Keratinocyte (primary cell): Measurements from ENCODE around the gene DTWD2. TPM values are rescaled to one million over a fixed set of nuclear protein-coding genes. Genes with fewer than 3 reads are reported as not detected.

Experiments used
- DNase-seq: peaks from one replicate; pipeline ENCODE4 v3.0.0-alpha.2; 2011; ENCODE audit warnings: low read depth, missing footprints, low spot score
- FAIRE-seq: peaks from 2 replicates; lab custom pipeline; 2011; peaks lifted over from hg19 to GRCh38; lab: Jason Lieb, UNC
- H2AFZ ChIP-seq: 2 replicates; pipeline ENCODE4 v1.6.0; 2012; ENCODE audit warnings: low read length, control low read depth, inconsistent platforms; ENCODE audit not compliant: control insufficient read depth
- H3K27ac ChIP-seq: 2 replicates; pipeline ENCODE4 v1.5.1; 2011; ENCODE audit warnings: low read length; ENCODE audit not compliant: control insufficient read depth, insufficient read depth
- H3K27me3 ChIP-seq: 3 replicates; pipeline ENCODE4 v1.6.0; 2011; ENCODE audit warnings: low read length; ENCODE audit not compliant: control insufficient read depth, insufficient read depth; ENCODE audit errors: extremely low read depth
- H3K36me3 ChIP-seq, 2 experiments: 2 replicates in 1 of 2; 3 replicates in 1 of 2; pipeline ENCODE4 v1.5.1; 2011; ENCODE audit warnings: low read length in 2 of 2, mild to moderate bottlenecking in 1 of 2; ENCODE audit not compliant: control insufficient read depth in 2 of 2, insufficient read depth in 2 of 2; ENCODE audit errors: extremely low read depth in 1 of 2
- H3K4me1 ChIP-seq: 3 replicates; pipeline ENCODE4 v1.5.1; 2011; ENCODE audit warnings: low read length; ENCODE audit not compliant: control insufficient read depth, insufficient read depth; ENCODE audit errors: extremely low read depth
- H3K4me2 ChIP-seq: 3 replicates; pipeline ENCODE4 v1.6.0; 2011; ENCODE audit warnings: low read depth, low read length; ENCODE audit not compliant: control insufficient read depth, insufficient read depth; ENCODE audit errors: extremely low read depth
- H3K4me3 ChIP-seq, 3 experiments: fragments of 200-600 bp in 1 of 3; sonication (generic) in 1 of 3; 2 replicates in 2 of 3; 3 replicates in 1 of 3; pipeline ENCODE4 v1.5.1; 2011 to 2016; ENCODE audit warnings: low read length in 3 of 3, mild to moderate bottlenecking in 3 of 3, control low read depth in 2 of 3, inconsistent platforms in 1 of 3, low read depth in 1 of 3, mixed read lengths in 1 of 3, mixed run types in 1 of 3, moderate library complexity in 1 of 3; ENCODE audit not compliant: control insufficient read depth in 2 of 3, insufficient read depth in 2 of 3; ENCODE audit errors: extremely low read depth in 1 of 3
- H3K79me2 ChIP-seq: 2 replicates; pipeline ENCODE4 v1.6.0; 2012; ENCODE audit warnings: low read length; ENCODE audit not compliant: control insufficient read depth, insufficient read depth
- H3K9ac ChIP-seq: 3 replicates; pipeline ENCODE4 v1.6.0; 2011; ENCODE audit warnings: low read length; ENCODE audit not compliant: control insufficient read depth, insufficient read depth; ENCODE audit errors: extremely low read depth
- H3K9me1 ChIP-seq: 3 replicates; pipeline ENCODE4 v1.6.0; 2011; ENCODE audit warnings: low read length; ENCODE audit not compliant: control insufficient read depth, insufficient read depth; ENCODE audit errors: extremely low read depth
- H3K9me3 ChIP-seq: 2 replicates; pipeline ENCODE4 v1.5.1; 2012; ENCODE audit warnings: low read depth, low read length; ENCODE audit not compliant: control insufficient read depth
- H4K20me1 ChIP-seq: 3 replicates; pipeline ENCODE4 v1.6.0; 2011; ENCODE audit warnings: low read length; ENCODE audit not compliant: control insufficient read depth, insufficient read depth; ENCODE audit errors: extremely low read depth
- CTCF ChIP-seq, 3 experiments: IDR thresholded peaks in 1 of 3; conservative IDR thresholded peaks in 1 of 3; optimal IDR thresholded peaks in 1 of 3; 2 replicates in 2 of 3; 3 replicates in 1 of 3; pipeline versions ENCODE3 to v1.5.1; 2011; ENCODE audit warnings: low read length in 3 of 3, mild to moderate bottlenecking in 3 of 3, moderate library complexity in 2 of 3, control low read depth in 1 of 3, inconsistent platforms in 1 of 3; ENCODE audit not compliant: insufficient read depth in 2 of 3; ENCODE audit errors: extremely low read depth in 1 of 3
- EZH2 ChIP-seq: IDR thresholded peaks from one replicate; pipeline ENCODE4 v1.6.1; 2012; ENCODE audit warnings: inconsistent platforms, mild to moderate bottlenecking, low read length, moderate library complexity
- dilution Hi-C: fragments of 300-500 bp; cut with MboI; formaldehyde crosslinking; loops from one replicate; pipeline ENCODE4 v1.7.0; 2020; ENCODE audit warnings: low sequenced_read_pairs; ENCODE audit not compliant: extremely low pct_ligation_motif_present
- polyA plus RNA-seq, 5 experiments: library from polyadenylated mRNA; depleted of rRNA in 3 of 5; stranded (reverse) in 3 of 5; stranded (forward) in 1 of 5; unstranded in 1 of 5; fragments of >200 nt; gene quantifications; 1 replicate in 1 of 5; 2 replicates in 3 of 5; 3 replicates in 1 of 5; pipeline versions ENCODE4 v1.2.1 to v1.2.3, GENCODE V29; 2011 to 2012; ENCODE audit warnings: missing spikeins in 2 of 5, low read depth in 1 of 5, low replicate concordance in 1 of 5

DTWD2 gene
- polyA plus RNA-seq, 1 donor (not counting 4 experiments of a cell fraction or from before 2014, with no cell fraction given): 2.9 TPM

- dilution Hi-C loops: no loop called here
- Histone ChIP-seq H3K36me3 (no peaks in the 10 kb centered on the region), H3K9me1 (no peaks in the 10 kb centered on the region), H3K9ac (no peak overlapping the region), H2AFZ (no peak overlapping the region), H3K4me2 (no peak overlapping the region), H3K4me1 (no peaks in the 10 kb centered on the region), H4K20me1 (no peaks in the 10 kb centered on the region), H3K79me2 (no peaks in the 10 kb centered on the region), H3K27ac (no peak overlapping the region), H3K9me3 (no peaks in the 10 kb centered on the region), H3K4me3 (no peak overlapping the region), H3K27me3 (no peaks in the 10 kb centered on the region)
- DNase-seq (no peak), FAIRE-seq (no peak)
- TF ChIP-seq EZH2 (no peak), CTCF (optimal IDR thresholded peaks at IDR 0.05 in 1 of 3, IDR thresholded peaks at IDR 0.05 in 1 of 3, conservative IDR thresholded peaks at IDR 0.05 in 1 of 3; ENCODE audit: extremely low read depth in 1 of 3, insufficient read depth in 2 of 3, low read length in 3 of 3) (no peak)
Observed at GRCh38 chr5:118875131-118875530, 113.2 kb downstream of the DTWD2 start.

- Histone ChIP-seq H3K9ac (no peak overlapping the region), H3K27me3 (no peaks in the 10 kb centered on the region), H4K20me1 (no peaks in the 10 kb centered on the region), H3K9me3 (no peaks in the 10 kb centered on the region), H3K36me3 (no peaks in the 10 kb centered on the region), H3K27ac (no peak overlapping the region), H3K4me1 (no peaks in the 10 kb centered on the region), H2AFZ (no peak overlapping the region), H3K79me2 (no peaks in the 10 kb centered on the region), H3K4me2 (no peak overlapping the region), H3K9me1 (no peaks in the 10 kb centered on the region), H3K4me3 (no peak overlapping the region)
- DNase-seq (no peak), FAIRE-seq (no peak)
- dilution Hi-C loops: no loop called here
- no peak for TF ChIP-seq EZH2
- no peak for TF ChIP-seq CTCF (optimal IDR thresholded peaks at IDR 0.05 in 1 of 3, IDR thresholded peaks at IDR 0.05 in 1 of 3, conservative IDR thresholded peaks at IDR 0.05 in 1 of 3; ENCODE audit: extremely low read depth in 1 of 3, insufficient read depth in 2 of 3, low read length in 3 of 3)
Observed at GRCh38 chr5:118873417-118873816, 114.9 kb downstream of the DTWD2 start.
